Embryonic facial prominence (tissue), 1 donor: ENCODE data around the gene DMAP1.
A peak's percentile ranks its signal among the peaks of the same experiment; 100 is the strongest.
"Not testable (repeated sequence)": the region's sequence is repeated elsewhere in the genome, so short reads cannot be mapped to it uniquely, and the experiment has no call there.

Experiments used
- DNase-seq: peaks from one replicate; pipeline ENCODE4 v3.0.0-alpha.2; 2016; ENCODE audit errors: extremely low spot score

Gene DMAP1, protein sequence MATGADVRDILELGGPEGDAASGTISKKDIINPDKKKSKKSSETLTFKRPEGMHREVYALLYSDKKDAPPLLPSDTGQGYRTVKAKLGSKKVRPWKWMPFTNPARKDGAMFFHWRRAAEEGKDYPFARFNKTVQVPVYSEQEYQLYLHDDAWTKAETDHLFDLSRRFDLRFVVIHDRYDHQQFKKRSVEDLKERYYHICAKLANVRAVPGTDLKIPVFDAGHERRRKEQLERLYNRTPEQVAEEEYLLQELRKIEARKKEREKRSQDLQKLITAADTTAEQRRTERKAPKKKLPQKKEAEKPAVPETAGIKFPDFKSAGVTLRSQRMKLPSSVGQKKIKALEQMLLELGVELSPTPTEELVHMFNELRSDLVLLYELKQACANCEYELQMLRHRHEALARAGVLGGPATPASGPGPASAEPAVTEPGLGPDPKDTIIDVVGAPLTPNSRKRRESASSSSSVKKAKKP

DNA sequence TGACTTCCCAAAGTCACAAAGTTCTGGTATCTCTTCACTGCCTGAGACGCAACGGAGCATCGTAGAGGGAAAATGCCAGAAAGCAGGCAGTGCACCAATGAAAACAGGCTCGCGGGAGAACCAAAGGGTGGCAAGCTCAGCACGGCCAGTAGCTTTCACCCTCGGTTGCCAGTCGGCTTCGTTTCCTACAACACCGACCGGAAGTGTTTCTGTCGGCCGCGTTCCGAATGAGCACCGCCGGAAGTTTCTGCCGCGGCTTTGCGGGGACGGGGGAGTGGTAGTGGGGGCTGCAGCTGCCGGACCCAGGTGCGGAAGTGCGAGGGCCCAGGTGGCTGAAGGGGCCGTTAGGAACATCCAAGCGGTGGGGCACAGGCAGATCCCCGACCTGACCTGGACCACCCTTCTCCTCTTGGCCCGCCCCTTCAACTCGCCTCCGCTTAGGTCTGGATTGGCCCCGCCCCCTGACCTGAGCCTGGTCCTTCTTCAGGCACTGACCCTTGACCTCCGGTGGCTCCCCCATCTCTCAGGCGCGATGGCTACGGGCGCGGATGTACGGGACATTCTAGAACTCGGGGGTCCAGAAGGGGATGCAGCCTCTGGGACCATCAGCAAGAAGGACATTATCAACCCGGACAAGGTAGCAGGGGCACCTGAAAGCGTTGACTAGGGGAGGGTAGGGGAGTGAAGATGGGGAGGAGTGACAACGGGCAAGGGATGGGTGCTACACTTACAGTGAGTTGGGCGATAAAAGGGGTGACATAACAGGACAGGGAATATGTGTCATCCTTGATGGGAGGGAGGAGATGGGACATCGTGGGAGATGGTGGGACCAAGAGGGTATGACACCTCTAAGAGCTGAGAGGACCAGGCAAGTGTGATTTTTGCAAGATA lies at the start of gene DMAP1:
DMAP1 (plus strand) TSS at position 250 of the 891 bp plus-strand sequence; CDS start at position 533, 283 bp downstream.
- DNase-seq = peak; percentile 84

DNA sequence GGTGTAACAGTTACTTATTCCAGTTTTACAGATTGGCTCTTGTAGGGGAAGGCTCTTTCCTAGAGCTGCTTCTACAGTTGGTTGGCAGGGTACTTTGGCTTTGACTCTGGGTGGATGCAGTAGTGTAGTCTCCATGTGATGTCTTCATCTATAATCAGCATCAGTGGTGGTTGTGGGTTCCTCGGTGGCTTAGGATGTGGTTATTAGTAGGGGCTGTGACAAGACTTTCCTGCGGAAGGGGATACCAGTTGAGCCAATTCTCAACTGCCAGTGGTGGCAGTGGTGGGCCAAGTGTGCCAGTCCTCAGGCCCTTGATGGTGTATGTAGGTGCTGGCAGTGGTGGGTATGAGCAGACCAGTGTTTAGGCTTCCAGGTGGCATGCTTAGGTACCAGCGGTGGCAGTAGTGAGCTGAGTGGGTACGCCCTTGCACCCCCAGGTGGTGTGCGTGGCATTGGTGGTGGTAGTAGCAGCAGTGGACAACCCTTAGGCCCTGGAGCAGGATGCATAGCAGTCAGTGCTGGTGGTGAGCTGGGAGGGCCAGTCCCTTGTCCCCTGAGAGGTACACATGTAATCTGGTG lies 44.7 kb upstream of the DMAP1 start:
- DNase-seq = no peak

DNA sequence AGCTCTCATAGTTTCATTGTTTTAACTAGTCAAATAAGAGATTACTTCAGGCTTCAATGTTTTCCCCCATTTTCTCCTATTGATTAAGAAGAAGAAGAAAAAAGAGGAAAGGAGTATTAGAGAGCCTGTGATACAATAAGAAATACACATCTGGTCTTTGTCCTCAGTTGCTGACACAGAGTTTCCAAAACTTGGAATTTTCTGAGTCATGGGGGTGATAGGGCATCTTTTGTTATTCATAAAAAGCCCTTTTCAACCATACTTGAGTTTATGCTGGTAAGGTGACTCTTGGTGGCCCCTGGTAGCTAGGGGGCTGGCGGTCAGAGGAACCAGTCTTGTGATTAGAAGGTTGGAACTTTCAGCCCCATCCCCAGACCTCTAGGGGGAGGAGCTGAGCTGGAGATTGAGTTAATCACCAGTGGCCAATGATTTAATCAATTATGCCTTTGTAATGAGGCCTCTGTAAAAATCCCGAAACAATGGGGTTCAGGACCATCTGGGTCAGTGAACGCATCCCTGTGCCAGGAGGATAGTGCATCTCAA lies 42.9 kb upstream of the DMAP1 start:
- no peak for DNase-seq

DNA sequence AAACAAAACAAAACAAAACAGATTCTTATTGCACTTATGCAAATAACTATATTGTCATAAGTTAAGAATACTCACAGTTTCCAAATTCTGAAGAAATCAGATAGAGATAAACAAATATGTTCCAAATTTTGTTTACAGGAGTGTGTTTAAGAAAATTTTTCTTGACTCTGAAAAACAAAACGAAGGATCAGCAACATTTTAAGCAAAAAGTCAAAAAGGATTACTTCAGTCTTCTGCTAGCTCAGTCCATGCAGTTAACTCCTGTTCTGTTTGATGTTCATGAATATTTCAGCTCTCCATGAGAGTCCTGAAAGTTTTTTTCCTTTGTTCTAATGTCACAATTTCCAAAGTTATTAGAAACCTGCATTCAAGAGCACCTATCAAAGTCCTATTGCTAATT lies 38.6 kb upstream of the DMAP1 start:
- DNase-seq = no peak

DNA sequence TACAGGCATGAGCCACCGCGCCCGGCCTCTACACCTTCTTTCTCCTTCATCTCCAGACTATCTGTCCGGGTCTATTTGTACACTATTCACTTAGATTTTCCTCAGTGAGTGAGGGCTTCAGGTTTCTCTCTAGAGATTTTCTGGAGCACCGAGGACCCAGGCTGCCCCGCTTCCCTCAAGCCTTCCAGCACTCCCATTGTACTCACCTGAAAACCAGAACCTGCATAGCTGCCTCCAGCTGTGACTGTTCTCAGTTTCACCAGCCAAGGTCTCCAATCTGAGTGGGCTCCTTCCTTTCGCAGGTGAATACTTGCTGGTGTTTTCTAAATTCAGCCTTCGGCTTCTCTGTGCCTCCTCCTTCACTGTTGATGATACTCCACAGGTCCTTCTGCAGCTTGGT lies 12.9 kb upstream of the DMAP1 start:
- no peak for DNase-seq

DNA sequence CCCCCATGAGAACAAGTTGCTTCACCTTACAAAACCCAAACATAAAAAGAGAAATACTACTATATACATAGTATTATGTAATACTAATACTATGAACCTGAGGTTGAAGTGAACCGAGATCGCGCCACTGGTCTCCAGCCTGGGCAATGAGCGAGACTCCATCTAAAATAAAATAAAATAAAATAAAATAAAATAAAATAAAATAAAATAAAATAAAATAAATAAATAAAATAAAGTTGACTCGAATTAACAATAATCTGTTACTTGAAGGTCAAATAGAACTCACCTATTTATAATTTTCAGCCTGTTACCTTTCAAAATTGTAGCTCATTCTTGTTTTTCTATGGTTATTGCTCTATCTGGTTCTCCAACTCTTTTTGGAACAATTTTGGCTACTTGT lies 6.7 kb upstream of the DMAP1 start:
- not testable (repeated sequence) for DNase-seq

DNA sequence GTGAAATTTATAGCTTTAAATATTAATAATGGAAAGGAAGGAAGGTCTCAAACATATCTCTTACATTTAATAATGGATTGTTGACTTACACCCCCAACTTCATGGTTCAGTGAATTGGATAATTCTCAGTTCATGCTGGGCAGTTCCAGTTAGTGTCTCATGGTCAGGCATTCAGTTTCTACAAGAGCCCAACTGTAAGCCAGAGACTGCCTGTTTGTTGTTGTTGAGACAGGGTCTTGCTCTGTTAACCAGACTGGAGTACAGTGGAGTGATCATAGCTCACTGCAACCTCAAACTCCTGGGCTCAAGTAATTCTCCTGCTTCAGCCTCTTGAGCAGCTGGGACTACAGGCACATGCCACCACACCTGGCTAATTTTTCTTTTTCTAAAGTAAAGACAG lies 5.0 kb upstream of the DMAP1 start:
- DNase-seq = no peak

DNA sequence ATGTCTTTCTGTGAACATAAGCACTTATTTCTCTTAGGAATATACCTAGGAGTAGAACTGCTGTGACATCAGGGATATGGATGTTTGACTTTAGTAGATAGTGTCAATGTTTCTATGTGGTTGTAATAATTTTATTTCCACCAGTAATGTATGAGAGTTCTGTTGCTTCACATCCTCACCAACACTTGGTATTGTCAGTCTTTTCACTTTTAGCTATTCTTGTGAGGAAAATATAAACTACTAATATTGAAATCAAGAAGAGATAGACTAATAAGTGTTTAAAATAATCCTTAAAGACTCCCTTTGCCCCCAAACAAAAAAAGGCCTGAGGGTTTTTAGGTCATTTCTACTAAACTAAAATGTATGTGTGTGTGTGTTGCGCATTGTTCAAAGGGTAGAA lies 2.7 kb upstream of the DMAP1 start:
- no peak for DNase-seq

DNA sequence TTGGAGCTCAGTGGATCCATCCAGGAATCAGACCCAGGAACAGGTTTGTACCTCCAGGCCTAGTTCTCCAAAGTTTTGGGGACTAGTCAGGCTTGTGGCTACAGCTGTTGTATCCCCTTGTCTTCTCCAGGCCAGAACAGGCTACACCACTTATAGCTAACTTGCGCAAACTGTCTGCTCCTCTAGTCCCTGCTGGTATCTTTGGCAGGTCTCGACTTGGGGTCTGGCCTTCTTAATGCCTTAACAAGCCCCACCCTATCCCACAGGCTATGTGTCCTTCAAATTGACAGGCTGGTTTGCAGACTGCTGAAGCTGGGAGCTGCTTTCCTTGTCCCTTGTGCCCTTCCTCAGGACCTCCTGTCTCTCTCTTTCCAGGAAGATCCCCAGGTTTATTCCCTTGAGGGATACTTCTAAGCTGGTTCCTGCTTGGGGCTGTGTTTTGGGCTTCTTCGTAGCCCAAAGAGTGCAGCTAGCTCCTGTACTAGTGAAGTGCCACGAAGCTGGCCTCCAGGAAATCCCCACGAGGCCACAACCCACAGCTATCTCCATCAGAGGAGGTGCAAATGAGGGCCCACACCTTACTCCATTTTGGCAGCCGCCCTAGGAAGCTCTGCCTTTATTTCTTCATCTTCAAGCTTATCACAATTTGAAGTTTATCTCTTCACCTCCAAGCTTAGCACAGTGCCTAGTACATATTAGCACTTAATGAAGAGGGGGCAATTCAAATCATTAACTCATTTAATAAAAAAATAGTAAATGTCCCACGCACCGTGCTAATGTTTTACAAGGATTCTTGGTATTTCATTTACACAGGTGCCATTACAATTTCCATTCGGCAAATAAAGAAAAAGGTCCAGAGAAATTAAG lies 683 bp upstream of the DMAP1 start:
- no peak for DNase-seq

DNA sequence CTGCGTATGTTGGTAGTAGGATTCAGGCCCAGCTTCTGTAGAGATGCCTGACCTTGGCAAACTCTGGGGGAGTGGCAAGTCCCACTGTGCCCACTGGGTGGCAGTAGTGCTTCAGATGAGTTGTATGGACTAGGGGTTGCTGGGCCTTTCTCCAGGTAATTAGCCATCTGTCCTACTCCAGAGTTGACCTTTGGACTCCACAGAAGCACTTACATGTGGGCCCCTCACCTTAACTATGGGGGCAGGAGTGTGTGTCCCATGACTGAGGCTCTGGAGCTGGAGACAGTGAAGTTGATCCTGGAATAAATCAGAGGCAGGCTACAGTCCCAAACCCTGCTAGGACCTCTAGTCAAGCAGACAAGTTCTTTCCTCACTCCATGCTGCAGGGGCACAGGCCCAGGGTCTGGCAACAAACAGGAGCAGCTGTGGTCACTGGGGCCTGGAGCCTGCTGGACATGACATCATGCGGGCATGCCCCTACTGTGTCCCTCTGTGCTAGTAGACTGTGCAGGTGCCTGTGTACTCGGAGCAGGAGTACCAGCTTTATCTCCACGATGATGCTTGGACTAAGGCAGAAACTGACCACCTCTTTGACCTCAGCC lies 4.6 kb downstream of the DMAP1 start:
- DNase-seq = no peak

DNA sequence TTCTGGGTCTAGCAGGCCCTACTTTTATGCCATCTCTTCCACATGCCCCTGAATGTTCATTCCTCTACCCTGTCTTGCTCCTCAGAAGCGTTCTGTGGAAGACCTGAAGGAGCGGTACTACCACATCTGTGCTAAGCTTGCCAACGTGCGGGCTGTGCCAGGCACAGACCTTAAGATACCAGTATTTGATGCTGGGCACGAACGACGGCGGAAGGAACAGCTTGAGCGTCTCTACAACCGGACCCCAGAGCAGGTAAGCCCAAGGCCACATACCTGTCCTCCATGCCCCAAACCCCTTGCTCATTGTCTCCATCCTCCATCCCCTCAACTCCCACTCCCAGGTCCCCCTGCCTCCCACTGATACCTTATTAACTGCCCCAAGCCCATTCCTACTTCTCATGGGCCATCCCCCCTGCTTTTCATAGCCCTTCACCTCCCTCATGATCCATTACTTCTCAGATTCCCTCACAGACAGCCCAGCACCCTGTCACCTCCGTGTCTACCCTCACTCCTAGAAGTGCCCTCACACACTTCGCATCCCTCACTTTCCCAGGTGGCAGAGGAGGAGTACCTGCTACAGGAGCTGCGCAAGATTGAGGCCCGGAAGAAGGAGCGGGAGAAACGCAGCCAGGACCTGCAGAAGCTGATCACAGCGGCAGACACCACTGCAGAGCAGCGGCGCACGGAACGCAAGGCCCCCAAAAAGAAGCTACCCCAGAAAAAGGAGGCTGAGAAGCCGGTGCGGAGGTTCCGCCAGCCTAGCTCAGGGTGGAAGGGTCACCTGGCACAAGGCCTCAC lies 5.4 kb downstream of the DMAP1 start:
- no peak for DNase-seq

DNA sequence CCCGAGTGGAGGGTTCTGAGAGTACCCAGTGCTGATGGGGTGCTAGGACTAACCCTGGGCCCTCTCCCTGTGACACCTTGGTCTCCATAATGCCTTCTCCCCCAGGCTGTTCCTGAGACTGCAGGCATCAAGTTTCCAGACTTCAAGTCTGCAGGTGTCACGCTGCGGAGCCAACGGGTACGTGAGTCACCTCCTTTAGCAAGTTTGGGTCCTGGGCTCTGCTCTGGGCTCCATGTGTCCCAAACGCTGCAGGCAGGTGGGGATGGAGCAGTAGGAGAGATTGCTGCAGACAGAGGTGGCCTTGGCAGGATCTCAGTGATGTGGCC lies 6.0 kb downstream of the DMAP1 start:
- no peak for DNase-seq

DNA sequence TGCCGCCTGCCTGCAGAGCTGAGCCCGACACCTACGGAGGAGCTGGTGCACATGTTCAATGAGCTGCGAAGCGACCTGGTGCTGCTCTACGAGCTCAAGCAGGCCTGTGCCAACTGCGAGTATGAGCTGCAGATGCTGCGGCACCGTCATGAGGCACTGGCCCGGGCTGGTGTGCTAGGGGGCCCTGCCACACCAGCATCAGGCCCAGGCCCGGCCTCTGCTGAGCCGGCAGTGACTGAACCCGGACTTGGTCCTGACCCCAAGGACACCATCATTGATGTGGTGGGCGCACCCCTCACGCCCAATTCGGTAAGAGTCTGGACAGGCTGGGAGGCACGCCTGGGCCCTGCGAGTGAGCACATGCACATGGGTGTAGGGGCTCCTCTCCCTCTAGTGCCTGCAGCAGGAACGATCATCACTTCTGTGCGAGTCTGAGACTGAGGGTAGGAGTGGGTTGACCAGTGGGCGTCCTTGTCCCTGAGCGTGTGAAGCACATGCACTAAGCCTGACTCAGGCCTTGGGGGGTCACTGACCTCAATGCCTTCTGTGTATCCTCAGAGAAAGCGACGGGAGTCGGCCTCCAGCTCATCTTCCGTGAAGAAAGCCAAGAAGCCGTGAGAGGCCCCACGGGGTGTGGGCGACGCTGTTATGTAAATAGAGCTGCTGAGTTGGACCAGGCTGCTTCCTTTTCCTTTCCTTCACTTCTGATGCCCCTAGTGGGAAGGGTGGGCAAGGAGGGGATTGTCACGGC lies 6.9 kb downstream of the DMAP1 start:
- no peak for DNase-seq

DNA sequence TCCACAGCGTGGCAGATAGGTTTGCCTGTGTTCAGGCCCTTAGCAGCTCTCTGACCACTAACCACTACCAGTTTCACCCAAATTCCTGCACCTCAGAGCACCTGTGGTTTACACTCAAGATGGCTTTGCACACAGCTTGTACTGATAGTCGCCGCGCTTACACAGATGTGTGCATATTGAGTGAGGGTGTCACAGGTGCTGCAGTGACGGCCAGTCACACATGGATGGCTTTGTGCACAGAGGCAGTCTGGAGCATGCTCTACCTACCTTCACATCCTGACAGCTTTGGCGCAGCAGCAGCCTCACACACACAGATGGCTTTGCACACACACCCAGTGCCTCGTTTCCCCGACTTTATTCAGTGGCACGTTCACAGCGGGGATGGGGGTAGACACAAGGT lies 7.5 kb downstream of the DMAP1 start:
- DNase-seq = no peak

DNA sequence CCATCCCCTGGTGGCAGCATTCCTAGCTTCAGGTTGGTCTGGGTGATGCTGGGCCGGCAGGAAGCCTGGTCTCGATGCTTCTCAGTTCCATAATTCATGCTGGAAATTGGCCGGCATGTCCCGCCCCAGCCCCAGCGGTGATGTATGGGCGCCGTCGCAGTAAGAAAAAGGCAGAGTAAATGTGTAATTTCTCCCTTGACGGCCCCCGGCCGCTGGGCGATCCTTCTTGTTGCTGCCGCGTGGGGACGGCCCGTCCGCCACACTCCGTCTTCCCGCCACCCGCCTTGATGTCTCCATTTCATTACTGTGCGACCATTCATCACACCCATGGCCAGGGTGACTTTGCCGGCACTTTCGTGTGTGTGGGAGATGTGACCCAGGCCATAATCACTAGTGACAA lies 8.5 kb downstream of the DMAP1 start:
- DNase-seq = no peak

DNA sequence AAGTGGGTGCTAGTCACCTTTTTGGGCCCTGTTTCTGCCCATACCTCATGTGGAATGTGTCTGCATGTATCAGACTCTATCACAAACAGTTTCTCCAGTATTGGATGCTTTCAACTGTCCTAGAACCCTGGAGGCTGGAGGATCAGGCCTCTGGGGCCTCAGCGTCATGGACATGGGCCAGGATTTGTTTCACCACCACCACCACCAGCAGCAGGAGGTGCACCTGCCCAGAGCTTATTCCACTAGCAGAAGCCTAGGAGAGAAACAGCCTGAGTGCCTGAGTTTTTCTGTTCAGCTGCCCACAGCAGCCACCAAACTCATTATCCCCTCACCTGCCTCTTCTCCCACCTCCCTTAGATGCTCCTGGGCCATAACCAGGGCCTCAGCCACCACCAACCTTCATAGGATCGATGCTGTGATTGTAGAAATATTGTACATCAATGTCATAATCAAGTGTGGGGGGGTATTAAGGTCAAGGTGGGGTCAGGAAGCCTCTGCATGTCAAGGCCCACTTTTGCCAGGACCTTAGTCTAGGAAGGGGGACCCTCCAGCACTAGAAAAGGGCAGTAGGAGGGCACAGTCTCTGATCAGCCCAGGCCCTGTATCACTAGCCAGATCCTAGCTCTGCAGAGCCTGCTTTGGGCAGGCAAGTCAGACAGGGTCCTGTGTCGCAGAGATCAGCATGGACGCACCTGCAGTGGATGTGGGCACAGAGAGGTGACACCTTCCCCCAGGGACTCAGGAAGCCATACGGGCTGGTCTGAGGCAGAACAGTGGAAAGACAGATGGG lies 9.3 kb downstream of the DMAP1 start:
- no peak for DNase-seq

DNA sequence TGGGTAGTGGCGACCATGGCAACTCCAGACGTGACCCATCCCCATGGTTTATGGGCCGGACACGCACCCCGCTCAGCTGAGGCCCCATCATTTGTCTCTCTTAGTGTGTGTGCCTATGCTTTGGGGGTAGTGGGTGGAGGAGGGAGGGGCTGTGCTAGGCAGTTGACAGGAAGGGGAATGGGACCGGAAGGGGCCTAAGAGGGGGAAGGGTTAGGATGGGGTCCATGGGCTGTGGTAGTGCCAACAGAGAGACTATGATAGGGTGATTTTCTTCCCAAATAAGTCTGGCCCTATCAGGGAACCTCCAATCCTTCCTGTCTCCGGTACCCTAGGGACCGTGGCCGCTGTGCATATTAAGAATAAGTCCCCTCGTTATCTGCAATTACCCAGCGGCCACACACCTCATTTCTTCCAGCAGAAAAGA lies 9.9 kb downstream of the DMAP1 start:
- no peak for DNase-seq

DNA sequence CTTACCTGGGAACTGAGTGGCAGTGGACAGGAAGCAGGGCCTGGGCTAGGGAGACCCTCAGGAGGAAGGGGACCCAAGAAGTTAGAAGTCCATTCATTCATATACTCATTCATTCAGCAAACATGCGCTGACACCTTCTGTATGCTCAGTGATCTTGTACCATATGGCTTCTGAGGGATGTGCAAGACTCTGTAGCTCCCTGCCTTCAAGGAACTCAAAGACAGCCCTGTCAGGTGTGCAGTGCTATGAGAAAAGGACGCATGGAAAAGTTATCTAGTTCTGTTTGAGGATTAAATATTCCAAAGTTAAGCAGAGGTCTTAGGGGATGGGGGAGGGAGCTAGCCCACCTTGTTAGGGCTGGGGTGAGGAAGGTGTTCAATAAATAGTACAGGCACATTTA lies 12.5 kb downstream of the DMAP1 start:
- no peak for DNase-seq

DNA sequence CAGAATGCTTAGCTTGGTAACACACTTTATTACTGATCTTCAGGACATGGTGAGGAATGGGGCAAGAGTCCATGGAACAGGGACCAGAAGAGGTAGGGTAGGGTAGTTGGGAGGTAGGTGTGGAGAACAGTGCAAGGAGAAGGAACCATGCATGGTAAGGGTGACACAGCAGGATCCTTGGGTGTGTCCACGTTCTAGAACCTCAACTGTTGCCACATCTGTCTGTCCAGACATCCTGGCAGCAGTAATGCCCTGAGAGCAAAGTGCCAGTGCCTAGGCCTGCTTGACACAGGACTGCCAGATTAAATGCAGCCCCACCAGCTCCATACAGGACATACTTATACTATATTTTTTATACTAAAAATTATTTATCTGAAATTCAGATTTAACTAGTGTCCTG lies 13.9 kb downstream of the DMAP1 start:
- DNase-seq = no peak
